Mammary epithelial cell (primary cell): ENCODE measurements around the gene RDH8.

Experiments
- CTCF ChIP-seq, 2 donors: IDR thresholded peaks in 1 of 2; conservative IDR thresholded peaks in 1 of 2; 2 replicates each; pipeline ENCODE4 v1.5.1; 2011 to 2012; ENCODE audit warnings: inconsistent platforms in 2 of 2, low read length in 2 of 2, mild to moderate bottlenecking in 2 of 2, control low read depth in 1 of 2, low read depth in 1 of 2; ENCODE audit not compliant: insufficient read depth in 1 of 2; ENCODE audit errors: extremely low read depth in 1 of 2
- EZH2 ChIP-seq: IDR thresholded peaks from 2 replicates; pipeline ENCODE4 v1.6.1; 2012; ENCODE audit warnings: low read length, inconsistent platforms, borderline replicate concordance

- TF ChIP-seq CTCF (conservative IDR thresholded peaks at IDR 0.05 in 1 of 2, IDR thresholded peaks at IDR 0.05 in 1 of 2; ENCODE audit: extremely low read depth in 1 of 2, insufficient read depth in 1 of 2, low read depth in 1 of 2, low read length in 2 of 2), result no peak
- TF ChIP-seq EZH2, result no peak
These were observed 8.6 kb downstream of the RDH8 start for GRCh38 chr19:10021863-10022262.
